HepG2 (cell line): Measurements from ENCODE around the gene PTS. TPM values are rescaled to one million over a fixed set of nuclear protein-coding genes. Genes with fewer than 3 reads are reported as not detected.

Experiments used
- ATAC-seq: fragments of 200-7000 bp; cut with Tn5 transposase; 3 replicates; pipeline ENCODE4 v1.9.1; 2020; ENCODE audit warnings: mild to moderate bottlenecking, moderate library complexity
- BruUV-seq: library from RNA; stranded (reverse); fragments of 400-500 nt; replicated peaks from 2 replicates; lab custom pipeline; 2021; lab: Mats Ljungman, UMichigan
- CTCF ChIA-PET: fragments of 300-600 bp; formaldehyde crosslinking; extraction: SDS; loops from one replicate; lab custom pipeline; 2021; ENCODE audit warnings: low total read pairs, inconsistent platforms, low intra/inter-chr PET ratio; lab: Yijun Ruan, JAX
- POLR2A ChIA-PET: fragments of 350-600 bp; sonication (Branson Sonifier 250); formaldehyde crosslinking; loops from one replicate; lab custom pipeline; 2020; ENCODE audit warnings: antibody characterized with exemption, inconsistent platforms; lab: Yijun Ruan, JAX
- DNase-seq: peaks from one replicate; pipeline ENCODE4 v3.0.0-alpha.2; 2015; ENCODE audit warnings: low spot score
- FAIRE-seq: peaks from 3 replicates; lab custom pipeline; 2011; peaks lifted over from hg19 to GRCh38; lab: Jason Lieb, UNC
- H2AFZ ChIP-seq: one replicate; pipeline ENCODE4 v1.6.1; 2011; ENCODE audit warnings: low read length, inconsistent platforms
- H3K27ac ChIP-seq: fragments of 300-600 bp; 3 replicates; pipeline ENCODE4 v1.8.0; 2011; ENCODE audit warnings: mixed run types, mild to moderate bottlenecking, mixed read lengths, low read length, inconsistent platforms; ENCODE audit not compliant: insufficient read depth; ENCODE audit errors: extremely low read length
- H3K27me3 ChIP-seq, 2 experiments: fragments of 200-600 bp in 1 of 2; 2 replicates in 1 of 2; 3 replicates in 1 of 2; pipeline versions ENCODE4 v1.6.0 to v1.8.0; 2011; ENCODE audit warnings: low read length in 2 of 2, mild to moderate bottlenecking in 2 of 2, moderate library complexity in 2 of 2, inconsistent platforms in 1 of 2; ENCODE audit not compliant: insufficient read depth in 2 of 2, control insufficient read depth in 1 of 2
- H3K36me3 ChIP-seq, 2 experiments: fragments of 200-600 bp in 1 of 2; replicated peaks in 1 of 2; 2 replicates in 1 of 2; 3 replicates in 1 of 2; pipeline versions ENCODE4 v1.5.1 to v1.8.0; 2011; ENCODE audit warnings: low read length in 2 of 2, inconsistent platforms in 1 of 2; ENCODE audit not compliant: insufficient read depth in 2 of 2, control insufficient read depth in 1 of 2
- H3K4me1 ChIP-seq: 2 replicates; pipeline ENCODE4 v1.5.1; 2012; ENCODE audit warnings: low read length, inconsistent platforms; ENCODE audit not compliant: insufficient read depth
- H3K4me2 ChIP-seq: 2 replicates; pipeline ENCODE4 v1.6.0; 2011; ENCODE audit warnings: low read depth, low read length, inconsistent platforms
- H3K4me3 ChIP-seq, 3 experiments: fragments of 200-600 bp in 1 of 3; sonication (generic), shearing (Covaris generic) in 1 of 3; replicated peaks in 1 of 3; 2 replicates each; pipeline ENCODE4 v1.5.1; 2011 to 2016; ENCODE audit warnings: low read length in 3 of 3, inconsistent platforms in 2 of 3, low read depth in 2 of 3, mild to moderate bottlenecking in 2 of 3, control low read depth in 1 of 3, mixed read lengths in 1 of 3; ENCODE audit not compliant: insufficient read depth in 1 of 3
- H3K79me2 ChIP-seq: one replicate; pipeline ENCODE4 v1.6.1; 2011; ENCODE audit warnings: low read length, inconsistent platforms; ENCODE audit not compliant: insufficient read depth
- H3K9ac ChIP-seq: 2 replicates; pipeline ENCODE4 v1.6.0; 2011; ENCODE audit warnings: mild to moderate bottlenecking, low read depth, low read length, inconsistent platforms; ENCODE audit not compliant: insufficient read depth
- H3K9me3 ChIP-seq: 2 replicates; pipeline ENCODE4 v1.5.1; 2012; ENCODE audit warnings: mild to moderate bottlenecking, low read length
- H4K20me1 ChIP-seq: 2 replicates; pipeline ENCODE4 v1.6.0; 2011; ENCODE audit warnings: inconsistent platforms, mild to moderate bottlenecking, low read length, moderate library complexity; ENCODE audit not compliant: insufficient read depth
- ZNF230 ChIP-seq: sonication (generic); formaldehyde crosslinking; IDR thresholded peaks from 2 replicates; pipeline ENCODE4 v1.4.0; 2020; ENCODE audit warnings: mild to moderate bottlenecking, missing genetic modification reagents
- WGBS: methylation state at CpG from one replicate; pipeline ENCODE4 v1.1.6; 2017; ENCODE audit warnings: low lambda C conversion rate; 5-methylcytosine and 5-hydroxymethylcytosine counted together
- in situ Hi-C: cut with HindIII; loops from 2 replicates; pipeline ENCODE4 v1.10.0; 2017; ENCODE audit warnings: low pct_unique_long_range_greater_than_20kb; ENCODE audit not compliant: extremely low pct_ligation_motif_present
- intact Hi-C: fragments of 100-400 bp; cut with micrococcal nuclease; formaldehyde crosslinking; loops from one replicate; pipeline ENCODE4 v1.10.0; 2022; ENCODE audit not compliant: unreplicated experiment
- polyA plus RNA-seq, 8 experiments: library from polyadenylated mRNA; depleted of rRNA in 3 of 8; stranded (reverse) in 7 of 8; unstranded in 1 of 8; fragments of >200 nt; fragmentation: Illumina TruSeq in 4 of 8; extraction: Trizol in 4 of 8; gene quantifications; 2 replicates each; pipeline versions ENCODE4 v1.2.1 to v1.2.3, GENCODE V29; 2011 to 2016; ENCODE audit warnings: low read depth in 4 of 8, missing spikeins in 1 of 8, mixed read lengths in 1 of 8; ENCODE audit not compliant: insufficient read depth in 1 of 8
- total RNA-seq, 5 experiments: library from RNA; depleted of rRNA; stranded (reverse); fragments of >200 nt; fragmentation: Illumina TruSeq; extraction: Trizol; gene quantifications; 2 replicates each; pipeline ENCODE4 v1.2.3, GENCODE V29; 2016; ENCODE audit warnings: low read depth in 1 of 5
- TF ChIP-seq, protein P1 (sequence below), 2 experiments: fragments of 450-650 bp in 1 of 2; sonication (generic) in 1 of 2; formaldehyde crosslinking in 1 of 2; IDR thresholded peaks; 2 replicates each; pipeline versions ENCODE4 v1.6.1 to v1.8.0; 2016 to 2022; ENCODE audit warnings: antibody characterized with exemption in 1 of 2, mild to moderate bottlenecking in 1 of 2, missing genetic modification reagents in 1 of 2

Gene PTS
- total and polyA plus RNA-seq, 2 of the 13 experiments (the other 11 are each of a cell fraction or from before 2014, with no cell fraction given): 33.6 to 49.3 TPM

DNA sequence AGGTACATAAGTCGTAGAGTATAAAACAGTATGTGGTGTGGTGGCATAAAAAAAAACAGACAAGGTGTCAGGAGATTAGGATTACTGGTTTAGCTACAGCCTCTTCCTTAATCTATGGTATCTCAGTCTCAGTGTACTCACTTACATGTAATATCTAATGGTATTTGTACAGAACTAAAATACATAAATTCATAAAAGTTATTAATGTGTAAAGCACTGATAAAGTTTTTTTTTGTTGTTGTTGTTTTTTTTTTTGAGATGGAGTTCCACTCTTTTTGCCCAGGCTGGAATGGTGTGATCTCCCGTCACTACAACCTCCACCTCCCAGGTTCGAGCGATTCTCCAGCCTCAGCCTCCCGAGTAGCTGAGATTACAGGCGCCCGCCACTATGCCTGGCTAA, 2.9 kb downstream of the PTS start:
- Histone ChIP-seq H3K4me2 (no peak overlapping the region), H3K9ac (no peak overlapping the region), H3K27ac (no peak overlapping the region), H3K79me2 (peaks cover 18% of the 10 kb centered on the region), H3K9me3 (no peaks in the 10 kb centered on the region), H3K4me1 (peaks cover 63% of the 10 kb centered on the region), H3K4me3 (no peak overlapping the region; a peak in 1 of 6 replicates), H3K27me3 (no peaks in the 10 kb centered on the region; a peak in 1 of 5 replicates), H4K20me1 (no peaks in the 10 kb centered on the region), H2AFZ (no peak overlapping the region), H3K36me3 (peaks cover 4 to 26% of the 10 kb centered on the region in 2 experiments; a peak in 4 of 5 replicates)
- POLR2A ChIA-PET: no interaction called here
- 97% methylated on average over 7 of the region's 7 CpGs for WGBS
- intact Hi-C loops: loop anchor here (10.0 kb wide), 1 partner anchor 566 kb away; no protein-coding TSS in a partner anchor
- ATAC-seq (no peak), DNase-seq (no peak), FAIRE-seq (no peak)
- BruUV-seq: no TSS peak
- no peak for TF ChIP-seq ZNF230
- TF ChIP-seq, protein P1, sequence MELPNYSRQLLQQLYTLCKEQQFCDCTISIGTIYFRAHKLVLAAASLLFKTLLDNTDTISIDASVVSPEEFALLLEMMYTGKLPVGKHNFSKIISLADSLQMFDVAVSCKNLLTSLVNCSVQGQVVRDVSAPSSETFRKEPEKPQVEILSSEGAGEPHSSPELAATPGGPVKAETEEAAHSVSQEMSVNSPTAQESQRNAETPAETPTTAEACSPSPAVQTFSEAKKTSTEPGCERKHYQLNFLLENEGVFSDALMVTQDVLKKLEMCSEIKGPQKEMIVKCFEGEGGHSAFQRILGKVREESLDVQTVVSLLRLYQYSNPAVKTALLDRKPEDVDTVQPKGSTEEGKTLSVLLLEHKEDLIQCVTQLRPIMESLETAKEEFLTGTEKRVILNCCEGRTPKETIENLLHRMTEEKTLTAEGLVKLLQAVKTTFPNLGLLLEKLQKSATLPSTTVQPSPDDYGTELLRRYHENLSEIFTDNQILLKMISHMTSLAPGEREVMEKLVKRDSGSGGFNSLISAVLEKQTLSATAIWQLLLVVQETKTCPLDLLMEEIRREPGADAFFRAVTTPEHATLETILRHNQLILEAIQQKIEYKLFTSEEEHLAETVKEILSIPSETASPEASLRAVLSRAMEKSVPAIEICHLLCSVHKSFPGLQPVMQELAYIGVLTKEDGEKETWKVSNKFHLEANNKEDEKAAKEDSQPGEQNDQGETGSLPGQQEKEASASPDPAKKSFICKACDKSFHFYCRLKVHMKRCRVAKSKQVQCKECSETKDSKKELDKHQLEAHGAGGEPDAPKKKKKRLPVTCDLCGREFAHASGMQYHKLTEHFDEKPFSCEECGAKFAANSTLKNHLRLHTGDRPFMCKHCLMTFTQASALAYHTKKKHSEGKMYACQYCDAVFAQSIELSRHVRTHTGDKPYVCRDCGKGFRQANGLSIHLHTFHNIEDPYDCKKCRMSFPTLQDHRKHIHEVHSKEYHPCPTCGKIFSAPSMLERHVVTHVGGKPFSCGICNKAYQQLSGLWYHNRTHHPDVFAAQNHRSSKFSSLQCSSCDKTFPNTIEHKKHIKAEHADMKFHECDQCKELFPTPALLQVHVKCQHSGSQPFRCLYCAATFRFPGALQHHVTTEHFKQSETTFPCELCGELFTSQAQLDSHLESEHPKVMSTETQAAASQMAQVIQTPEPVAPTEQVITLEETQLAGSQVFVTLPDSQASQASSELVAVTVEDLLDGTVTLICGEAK (IDR thresholded peaks at IDR 0.05): peak; percentile 30; the same call in 1 of the 2 replicates
- TF ChIP-seq, protein P1 (CRISPR knock-in tag; IDR thresholded peaks at IDR 0.05): no peak
- CTCF ChIA-PET: no interaction called here
- in situ Hi-C loops: loop anchor here (10.0 kb wide), 1 partner anchor 226 kb away; no protein-coding TSS in a partner anchor
